DMS153 (cell line): ENCODE measurements around the gene MMAB.

Experiments
- DNase-seq: peaks from one replicate; lab custom pipeline; 2025; lab: John Stamatoyannopoulos, UW

MMAB gene

GRCh38 chr12:109512608-109513007 is 60.7 kb downstream of the MMAB start:
- no peak for DNase-seq

- no peak for DNase-seq
Measured at GRCh38 chr12:109510196-109510595, 63.1 kb downstream of the MMAB start.

GRCh38 chr12:109504068-109504467 is 69.2 kb downstream of the MMAB start:
- no peak for DNase-seq
